ENCODE measurements around the gene CTBP2. TPM values are rescaled to one million over a fixed set of nuclear protein-coding genes. Genes with fewer than 3 reads are reported as not detected.
A peak's percentile ranks its signal among the peaks of the same experiment; 100 is the strongest.

The CTBP2 gene
- total and polyA plus RNA-seq, 4 donors: 32.4 to 85.7 (median 68.7) TPM

- Histone ChIP-seq H3K4me1 (ENCODE audit: control insufficient read depth in 1 of 2, insufficient read depth in 2 of 2, low read length in 2 of 2) (no peaks in the 10 kb centered on the region), H3K27me3 (ENCODE audit: control insufficient read depth in 1 of 2, insufficient read depth in 2 of 2, low read length in 1 of 2) (no peaks in the 10 kb centered on the region), H3K4me3 (ENCODE audit: low read length in 2 of 2) (no peak overlapping the region), H3K36me3 (ENCODE audit: control insufficient read depth in 1 of 2, insufficient read depth in 2 of 2, low read length in 1 of 2) (peaks cover 0 to 3% of the 10 kb centered on the region in 2 donors), H3K9me3 (ENCODE audit: control insufficient read depth, low read length) (no peaks in the 10 kb centered on the region), H3K27ac (ENCODE audit: low read depth in 1 of 2, low read length in 2 of 2) (no peak overlapping the region)
- intact Hi-C loops (cut with DNase I): no loop called here
- ATAC-seq (ENCODE audit: low FRiP score): no peak
- WGBS, 2 donors: 38 to 46% methylated on average over 9 of the region's 9 CpGs
- DNase-seq: peak in 1 of 2 donors; percentile 58
Measured at GRCh38 chr10:125130260-125130659, 30.1 kb downstream of the CTBP2 start.

GRCh38 chr10:125129076-125129458 lies 31.3 kb downstream of the CTBP2 start:
- no peak overlapping the region for H3K4me3 ChIP-seq (ENCODE audit: low read length in 2 of 2)
- peak in 1 of 2 donors; percentile 21 for DNase-seq
- intact Hi-C loops (cut with DNase I): no loop called here

GRCh38 chr10:125128397-125129075 lies 31.8 kb downstream of the CTBP2 start:
- no peak for ATAC-seq (ENCODE audit: low FRiP score)

More at GRCh38 chr10:125129076-125129458, 31.3 kb downstream of the CTBP2 start:
- Histone ChIP-seq H3K36me3 (ENCODE audit: control insufficient read depth in 1 of 2, insufficient read depth in 2 of 2, low read length in 1 of 2) (peaks cover 0 to 3% of the 10 kb centered on the region in 2 donors), H3K9me3 (ENCODE audit: control insufficient read depth, low read length) (no peaks in the 10 kb centered on the region), H3K27me3 (ENCODE audit: control insufficient read depth in 1 of 2, insufficient read depth in 2 of 2, low read length in 1 of 2) (no peaks in the 10 kb centered on the region), H3K4me1 (ENCODE audit: control insufficient read depth in 1 of 2, insufficient read depth in 2 of 2, low read length in 2 of 2) (peaks cover 0 to 4% of the 10 kb centered on the region in 2 donors), H3K27ac (ENCODE audit: low read depth in 1 of 2, low read length in 2 of 2) (no peak overlapping the region)
- ATAC-seq (ENCODE audit: low FRiP score): no peak
- 79 to 91% methylated on average over 3 of the region's 3 CpGs for WGBS, 2 donors

GRCh38 chr10:125127986-125128385 lies 32.4 kb downstream of the CTBP2 start:
- 72 to 79% methylated on average over 3 of the region's 3 CpGs for WGBS, 2 donors
- Histone ChIP-seq H3K27ac (ENCODE audit: low read depth in 1 of 2, low read length in 2 of 2) (no peak overlapping the region), H3K36me3 (ENCODE audit: control insufficient read depth in 1 of 2, insufficient read depth in 2 of 2, low read length in 1 of 2) (peaks cover 0 to 3% of the 10 kb centered on the region in 2 donors), H3K4me3 (ENCODE audit: low read length in 2 of 2) (no peak overlapping the region), H3K9me3 (ENCODE audit: control insufficient read depth, low read length) (no peaks in the 10 kb centered on the region), H3K4me1 (ENCODE audit: control insufficient read depth in 1 of 2, insufficient read depth in 2 of 2, low read length in 2 of 2) (peaks cover under 1 to 6% of the 10 kb centered on the region in 2 donors), H3K27me3 (ENCODE audit: control insufficient read depth in 1 of 2, insufficient read depth in 2 of 2, low read length in 1 of 2) (no peaks in the 10 kb centered on the region)
- ATAC-seq (ENCODE audit: low FRiP score) (no peak), DNase-seq (peak in 1 of 2 donors; percentile 33)
- intact Hi-C loops (cut with DNase I): no loop called here

More at GRCh38 chr10:125128397-125129075, 31.8 kb downstream of the CTBP2 start:
- Histone ChIP-seq H3K36me3 (ENCODE audit: control insufficient read depth in 1 of 2, insufficient read depth in 2 of 2, low read length in 1 of 2) (peaks cover 0 to 3% of the 10 kb centered on the region in 2 donors), H3K4me1 (ENCODE audit: control insufficient read depth in 1 of 2, insufficient read depth in 2 of 2, low read length in 2 of 2) (peaks cover 0 to 6% of the 10 kb centered on the region in 2 donors), H3K9me3 (ENCODE audit: control insufficient read depth, low read length) (no peaks in the 10 kb centered on the region), H3K27ac (ENCODE audit: low read depth in 1 of 2, low read length in 2 of 2) (no peak overlapping the region), H3K4me3 (ENCODE audit: low read length in 2 of 2) (no peak overlapping the region), H3K27me3 (ENCODE audit: control insufficient read depth in 1 of 2, insufficient read depth in 2 of 2, low read length in 1 of 2) (no peaks in the 10 kb centered on the region)
- 49 to 53% methylated on average over 8 of the region's 8 CpGs for whole genome bisulfite sequencing, 2 donors
- DNase-seq: peak in 1 of 2 donors; percentile 57
- intact Hi-C loops (cut with DNase I): no loop called here

- Histone ChIP-seq H3K27ac (ENCODE audit: low read depth in 1 of 2, low read length in 2 of 2) (no peak overlapping the region), H3K4me1 (ENCODE audit: control insufficient read depth in 1 of 2, insufficient read depth in 2 of 2, low read length in 2 of 2) (peaks cover 4 to 6% of the 10 kb centered on the region in 2 donors), H3K9me3 (ENCODE audit: control insufficient read depth, low read length) (no peaks in the 10 kb centered on the region), H3K4me3 (ENCODE audit: low read length in 2 of 2) (no peak overlapping the region), H3K36me3 (ENCODE audit: control insufficient read depth in 1 of 2, insufficient read depth in 2 of 2, low read length in 1 of 2) (peaks cover 0 to 3% of the 10 kb centered on the region in 2 donors), H3K27me3 (ENCODE audit: control insufficient read depth in 1 of 2, insufficient read depth in 2 of 2, low read length in 1 of 2) (no peaks in the 10 kb centered on the region)
- intact Hi-C loops (cut with DNase I): no loop called here
- peak in 1 of 2 donors; percentile 28 for DNase-seq
- ATAC-seq (ENCODE audit: low FRiP score): no peak
- WGBS, 2 donors: 93 to 95% methylated on average over 5 of the region's 5 CpGs
Measured at GRCh38 chr10:125127110-125127509, 33.3 kb downstream of the CTBP2 start.

- DNase-seq (peak in 1 of 2 donors; percentile 73), ATAC-seq (ENCODE audit: low FRiP score) (no peak)
- Histone ChIP-seq H3K27ac (ENCODE audit: low read depth in 1 of 2, low read length in 2 of 2) (no peak overlapping the region), H3K36me3 (ENCODE audit: control insufficient read depth in 1 of 2, insufficient read depth in 2 of 2, low read length in 1 of 2) (no peaks in the 10 kb centered on the region), H3K27me3 (ENCODE audit: control insufficient read depth in 1 of 2, insufficient read depth in 2 of 2, low read length in 1 of 2) (no peaks in the 10 kb centered on the region), H3K4me3 (ENCODE audit: low read length in 2 of 2) (no peak overlapping the region), H3K4me1 (ENCODE audit: control insufficient read depth in 1 of 2, insufficient read depth in 2 of 2, low read length in 2 of 2) (peaks cover 4 to 6% of the 10 kb centered on the region in 2 donors), H3K9me3 (ENCODE audit: control insufficient read depth, low read length) (no peaks in the 10 kb centered on the region)
- intact Hi-C loops (cut with DNase I): no loop called here
- WGBS, 2 donors: 91% methylated on average over 22 of the region's 22 CpGs
Measured at GRCh38 chr10:125125951-125126735, 34.2 kb downstream of the CTBP2 start.

GRCh38 chr10:125124907-125125306 lies 35.5 kb downstream of the CTBP2 start:
- ATAC-seq (ENCODE audit: low FRiP score): no peak
- peaks cover 4 to 8% of the 10 kb centered on the region in 2 donors for H3K4me1 ChIP-seq (ENCODE audit: control insufficient read depth in 1 of 2, insufficient read depth in 2 of 2, low read length in 2 of 2)

GRCh38 chr10:125124115-125124487 lies 36.3 kb downstream of the CTBP2 start:
- no peak for ATAC-seq (ENCODE audit: low FRiP score)
- Histone ChIP-seq H3K27ac (ENCODE audit: low read depth in 1 of 2, low read length in 2 of 2) (peak overlapping the region in 1 of 2 donors; percentile 85), H3K4me1 (ENCODE audit: control insufficient read depth in 1 of 2, insufficient read depth in 2 of 2, low read length in 2 of 2) (peaks cover 4 to 8% of the 10 kb centered on the region in 2 donors), H3K9me3 (ENCODE audit: control insufficient read depth, low read length) (no peaks in the 10 kb centered on the region), H3K36me3 (ENCODE audit: control insufficient read depth in 1 of 2, insufficient read depth in 2 of 2, low read length in 1 of 2) (no peaks in the 10 kb centered on the region), H3K27me3 (ENCODE audit: control insufficient read depth in 1 of 2, insufficient read depth in 2 of 2, low read length in 1 of 2) (no peaks in the 10 kb centered on the region), H3K4me3 (ENCODE audit: low read length in 2 of 2) (no peak overlapping the region)
- DNase-seq: no peak
- WGBS, 2 donors: 17 to 18% methylated on average over 11 of the region's 11 CpGs
- intact Hi-C loops (cut with DNase I): loop anchor here (5.0 kb wide), 1 partner anchor 37 kb away; no protein-coding TSS in a partner anchor

More at GRCh38 chr10:125124907-125125306, 35.5 kb downstream of the CTBP2 start:
- H3K27me3 ChIP-seq (ENCODE audit: control insufficient read depth in 1 of 2, insufficient read depth in 2 of 2, low read length in 1 of 2): no peaks in the 10 kb centered on the region
- peak in 1 of 2 donors; percentile 41 for DNase-seq
- 36 to 47% methylated on average over 10 of the region's 10 CpGs for WGBS, 2 donors
- H3K36me3 ChIP-seq (ENCODE audit: control insufficient read depth in 1 of 2, insufficient read depth in 2 of 2, low read length in 1 of 2): no peaks in the 10 kb centered on the region
- H3K27ac ChIP-seq (ENCODE audit: low read depth in 1 of 2, low read length in 2 of 2): no peak overlapping the region
- intact Hi-C loops (cut with DNase I): loop anchor here (5.0 kb wide), 1 partner anchor 38 kb away; no protein-coding TSS in a partner anchor
- no peak overlapping the region for H3K4me3 ChIP-seq (ENCODE audit: low read length in 2 of 2)
- H3K9me3 ChIP-seq (ENCODE audit: control insufficient read depth, low read length): no peaks in the 10 kb centered on the region

All from aorta (tissue), 5 donors.